ENCODE measurements around the gene PBX2. TPM values are rescaled to one million over a fixed set of nuclear protein-coding genes. Genes with fewer than 3 reads are reported as not detected.

Gene PBX2
- total RNA-seq, 1 experiment from 2014 or later: 176 TPM

- Histone ChIP-seq H4K8ac (replicated peaks; ENCODE audit: insufficient read length, low read depth, low read length) (no peak overlapping the region), H3K4me2 (ENCODE audit: insufficient read depth, insufficient read length, low read length) (peak overlapping the region; percentile 83), H3K9ac (ENCODE audit: extremely low read depth, insufficient read length, low read length) (peak overlapping the region; percentile 66), H3K14ac (ENCODE audit: insufficient read depth, low read length) (peak overlapping the region; percentile 29; the same call in 1 of the 2 replicates), H2BK20ac (ENCODE audit: low read depth, low read length, poor library complexity, severe bottlenecking) (no peak overlapping the region), H3K23me2 (ENCODE audit: insufficient read length, low read depth, low read length, poor library complexity, severe bottlenecking) (peaks cover 22% of the 10 kb centered on the region), H4K5ac (ENCODE audit: insufficient read length, low read depth, low read length) (no peak overlapping the region), H2BK15ac (ENCODE audit: low read depth, low read length) (no peak overlapping the region), H2BK120ac (ENCODE audit: low read depth, low read length, poor library complexity, severe bottlenecking) (no peak overlapping the region), H3K27ac (ENCODE audit: insufficient read length, low read depth, low read length) (no peak overlapping the region), H3K56ac (ENCODE audit: insufficient read length, low read depth, low read length) (no peak overlapping the region), H2AFZ (ENCODE audit: low read length) (no peak overlapping the region), H2BK12ac (ENCODE audit: insufficient read length, low read depth, low read length) (no peak overlapping the region), H3K9me3 (ENCODE audit: control insufficient read depth, low read depth, low read length) (no peaks in the 10 kb centered on the region), H3K4ac (ENCODE audit: low read depth, low read length) (no peak overlapping the region), H4K20me1 (ENCODE audit: control insufficient read depth, insufficient read depth, insufficient read length) (no peaks in the 10 kb centered on the region), H3K27me3 (ENCODE audit: insufficient read depth, low read length) (no peaks in the 10 kb centered on the region), H2AK5ac (ENCODE audit: insufficient read length, low read length) (no peak overlapping the region), H3K4me1 (ENCODE audit: insufficient read depth, low read length) (peaks cover 7% of the 10 kb centered on the region), H3K18ac (ENCODE audit: insufficient read length, low read depth, low read length) (no peak overlapping the region), H3T11ph (ENCODE audit: low read length) (no peak overlapping the region), H3K23ac (ENCODE audit: insufficient read length, low read depth, low read length) (no peak overlapping the region), H3K79me2 (ENCODE audit: insufficient read depth, low read length) (peaks cover 19% of the 10 kb centered on the region; the same call in 1 of the 2 replicates), H4K91ac (ENCODE audit: insufficient read length, low read depth, low read length) (no peak overlapping the region), H2BK5ac (ENCODE audit: insufficient read length, low read length) (no peak overlapping the region), H3K79me1 (ENCODE audit: insufficient read depth, low read depth, low read length, poor library complexity, severe bottlenecking) (no peaks in the 10 kb centered on the region)
- Mint-ChIP-seq H3K4me1 (peaks cover 35% of the 10 kb centered on the region in 2 experiments), H3K27me3 (ENCODE audit: low read depth) (no peaks in the 10 kb centered on the region; the same call in 1 of the 2 replicates), H3K4me3 (peak overlapping the region; percentile 83 to 86), H3K27ac (peak overlapping the region; percentile 98), H3K36me3 (ENCODE audit: insufficient read depth in 1 of 3, low read depth in 3 of 3) (peaks cover 22 to 51% (median 43%) of the 10 kb centered on the region in 3 experiments), H3K9me3 (no peaks in the 10 kb centered on the region; a peak in 1 of 5 replicates)
- TF ChIP-seq, protein P1, sequence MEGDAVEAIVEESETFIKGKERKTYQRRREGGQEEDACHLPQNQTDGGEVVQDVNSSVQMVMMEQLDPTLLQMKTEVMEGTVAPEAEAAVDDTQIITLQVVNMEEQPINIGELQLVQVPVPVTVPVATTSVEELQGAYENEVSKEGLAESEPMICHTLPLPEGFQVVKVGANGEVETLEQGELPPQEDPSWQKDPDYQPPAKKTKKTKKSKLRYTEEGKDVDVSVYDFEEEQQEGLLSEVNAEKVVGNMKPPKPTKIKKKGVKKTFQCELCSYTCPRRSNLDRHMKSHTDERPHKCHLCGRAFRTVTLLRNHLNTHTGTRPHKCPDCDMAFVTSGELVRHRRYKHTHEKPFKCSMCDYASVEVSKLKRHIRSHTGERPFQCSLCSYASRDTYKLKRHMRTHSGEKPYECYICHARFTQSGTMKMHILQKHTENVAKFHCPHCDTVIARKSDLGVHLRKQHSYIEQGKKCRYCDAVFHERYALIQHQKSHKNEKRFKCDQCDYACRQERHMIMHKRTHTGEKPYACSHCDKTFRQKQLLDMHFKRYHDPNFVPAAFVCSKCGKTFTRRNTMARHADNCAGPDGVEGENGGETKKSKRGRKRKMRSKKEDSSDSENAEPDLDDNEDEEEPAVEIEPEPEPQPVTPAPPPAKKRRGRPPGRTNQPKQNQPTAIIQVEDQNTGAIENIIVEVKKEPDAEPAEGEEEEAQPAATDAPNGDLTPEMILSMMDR (conservative IDR thresholded peaks at IDR 0.05): no peak
- WGBS (ENCODE audit: extremely low coverage, insufficient read length, low lambda C conversion rate): 100% methylated on average over 1 of the region's 24 CpGs
- DNase-seq: no peak
These were observed 11.2 kb downstream of the PBX2 start for GRCh38 chr6:32178547-32179440.
